GM18507 (cell line): ENCODE results near the gene CNNM2.
"Not testable (repeated sequence)": the region's sequence is repeated elsewhere in the genome, so short reads cannot be mapped to it uniquely, and the experiment has no call there.

ENCODE experiments used
- DNase-seq: peaks from one replicate; pipeline ENCODE4 v3.0.0; 2011; ENCODE audit warnings: low read depth; ENCODE audit not compliant: insufficient read length; ENCODE audit errors: extremely low spot score
- FAIRE-seq: peaks from 2 replicates; lab custom pipeline; 2011; peaks lifted over from hg19 to GRCh38; lab: Jason Lieb, UNC

CNNM2 gene

GRCh38 chr10:103120977-103121735 is 203.1 kb downstream of the CNNM2 start:
- FAIRE-seq: no peak
- DNase-seq: no peak

- FAIRE-seq: no peak
- no peak for DNase-seq
These were observed 205.4 kb downstream of the CNNM2 start for GRCh38 chr10:103123282-103124024.

- FAIRE-seq (no peak), DNase-seq (no peak)
These were observed 206.5 kb downstream of the CNNM2 start for GRCh38 chr10:103124420-103125096.

- peak; percentile 92 for FAIRE-seq
- no peak for DNase-seq
These were observed 207.5 kb downstream of the CNNM2 start for GRCh38 chr10:103125323-103126267.

GRCh38 chr10:103127241-103127640 is 209.1 kb downstream of the CNNM2 start:
- no peak for FAIRE-seq
- DNase-seq: no peak

- not testable (repeated sequence) for DNase-seq, FAIRE-seq
These were observed 212.1 kb downstream of the CNNM2 start for GRCh38 chr10:103130180-103130579.

GRCh38 chr10:103130910-103131309 is 212.8 kb downstream of the CNNM2 start:
- DNase-seq (no peak), FAIRE-seq (no peak)

GRCh38 chr10:103135168-103135567 is 217.1 kb downstream of the CNNM2 start:
- peak; percentile 65 for FAIRE-seq
- DNase-seq: not testable (repeated sequence)

- FAIRE-seq (no peak), DNase-seq (no peak)
These were observed 221.7 kb downstream of the CNNM2 start for GRCh38 chr10:103139803-103140202.
